Liver (tissue), 9 donors: ENCODE measurements around the gene SULT6B1. TPM values are rescaled to one million over a fixed set of nuclear protein-coding genes. Genes with fewer than 3 reads are reported as not detected.

Experiments
- DNase-seq: peaks from one replicate; pipeline ENCODE4 v3.0.0-alpha.2; 2017; ENCODE audit warnings: low spot score
- H3K27ac ChIP-seq, 2 donors: one replicate each; pipeline ENCODE4 v1.7.0; 2013; ENCODE audit warnings: inconsistent platforms in 2 of 2, low read length in 2 of 2, control low read depth in 1 of 2, low read depth in 1 of 2, mild to moderate bottlenecking in 1 of 2
- H3K27me3 ChIP-seq, 4 donors: one replicate each; pipeline versions ENCODE4 v1.6.1 to v1.7.0; 2013; ENCODE audit warnings: low read length in 3 of 4, inconsistent platforms in 1 of 4, mild to moderate bottlenecking in 1 of 4, moderate library complexity in 1 of 4; ENCODE audit not compliant: control insufficient read depth in 4 of 4, insufficient read depth in 4 of 4
- H3K36me3 ChIP-seq, 4 donors: one replicate each; pipeline versions ENCODE4 v1.6.1 to v1.7.0; 2013; ENCODE audit warnings: low read length in 3 of 4, mild to moderate bottlenecking in 3 of 4, low read depth in 1 of 4, moderate library complexity in 1 of 4; ENCODE audit not compliant: control insufficient read depth in 4 of 4, insufficient read depth in 3 of 4
- H3K4me1 ChIP-seq, 4 donors: one replicate each; pipeline versions ENCODE4 v1.6.1 to v1.7.0; 2013; ENCODE audit warnings: low read length in 3 of 4, mild to moderate bottlenecking in 3 of 4, moderate library complexity in 1 of 4; ENCODE audit not compliant: control insufficient read depth in 4 of 4, insufficient read depth in 4 of 4
- H3K4me3 ChIP-seq, 3 donors: one replicate each; pipeline versions ENCODE4 v1.6.1 to v1.7.0; 2013; ENCODE audit warnings: low read length in 3 of 3, control low read depth in 1 of 3, low read depth in 1 of 3, mild to moderate bottlenecking in 1 of 3
- H3K9ac ChIP-seq, 2 donors: one replicate each; pipeline ENCODE4 v1.7.0; 2013; ENCODE audit warnings: low read length in 2 of 2, mild to moderate bottlenecking in 2 of 2, moderate library complexity in 2 of 2, control low read depth in 1 of 2, low read depth in 1 of 2
- H3K9me3 ChIP-seq, 4 donors: one replicate each; pipeline versions ENCODE4 v1.6.1 to v1.7.0; 2013; ENCODE audit warnings: low read length in 3 of 4; ENCODE audit not compliant: control insufficient read depth in 4 of 4
- EGR1 ChIP-seq, 2 donors: IDR thresholded peaks; 2 replicates each; pipeline ENCODE4 v1.6.1; 2016 to 2018; ENCODE audit warnings: antibody characterized with exemption in 2 of 2, low read depth in 2 of 2
- FOXA1 ChIP-seq: IDR thresholded peaks from 2 replicates; pipeline ENCODE4 v1.6.1; 2016; ENCODE audit warnings: antibody characterized with exemption
- FOXA2 ChIP-seq: IDR thresholded peaks from 2 replicates; pipeline ENCODE4 v1.6.1; 2016; ENCODE audit warnings: antibody characterized with exemption
- GABPA ChIP-seq, 2 donors: IDR thresholded peaks in 1 of 2; conservative IDR thresholded peaks in 1 of 2; 2 replicates each; pipeline ENCODE4 v1.6.1; 2016; ENCODE audit warnings: antibody characterized with exemption in 2 of 2, mild to moderate bottlenecking in 1 of 2, moderate library complexity in 1 of 2
- HNF4A ChIP-seq, 2 donors: conservative IDR thresholded peaks; 2 replicates each; pipeline ENCODE4 v1.6.1; 2016; ENCODE audit warnings: antibody characterized with exemption in 2 of 2, mild to moderate bottlenecking in 2 of 2
- HNF4G ChIP-seq: IDR thresholded peaks from 2 replicates; pipeline ENCODE4 v1.6.1; 2016; ENCODE audit warnings: antibody characterized with exemption
- JUND ChIP-seq, 2 donors: IDR thresholded peaks; 2 replicates each; pipeline ENCODE4 v1.6.1; 2016; ENCODE audit warnings: antibody characterized with exemption in 2 of 2
- NR2F2 ChIP-seq: IDR thresholded peaks from 2 replicates; pipeline ENCODE4 v1.6.1; 2016; ENCODE audit warnings: antibody characterized with exemption
- RAD21 ChIP-seq, 2 donors: IDR thresholded peaks; 2 replicates each; pipeline ENCODE4 v1.6.1; 2016; ENCODE audit warnings: antibody characterized with exemption in 2 of 2, mild to moderate bottlenecking in 2 of 2
- RXRA ChIP-seq, 2 donors: IDR thresholded peaks; 2 replicates each; pipeline ENCODE4 v1.6.1; 2017 to 2018; ENCODE audit warnings: antibody characterized with exemption in 2 of 2, mild to moderate bottlenecking in 1 of 2
- SP1 ChIP-seq: IDR thresholded peaks from 2 replicates; pipeline ENCODE4 v1.6.1; 2018; ENCODE audit warnings: antibody characterized with exemption, mild to moderate bottlenecking
- TAF1 ChIP-seq: conservative IDR thresholded peaks from 2 replicates; pipeline ENCODE4 v1.6.1; 2016; ENCODE audit warnings: antibody characterized with exemption, mild to moderate bottlenecking
- YY1 ChIP-seq: IDR thresholded peaks from 2 replicates; pipeline ENCODE4 v1.6.1; 2016; ENCODE audit warnings: antibody characterized with exemption, mild to moderate bottlenecking
- WGBS: extraction: QIAGEN DNeasy Blood & Tissue Kit; methylation state at CpG from one replicate; pipeline ENCODE4 v1.1.7; 2013; 5-methylcytosine and 5-hydroxymethylcytosine counted together
- polyA plus RNA-seq, 2 donors: library from polyadenylated mRNA; stranded (reverse) in 1 of 2; unstranded in 1 of 2; fragments of 200-250 nt in 1 of 2; fragments of >200 nt in 1 of 2; fragmentation: Nextera tagmentation in 1 of 2; extraction: Ambion mirVana in 1 of 2; gene quantifications; one replicate each; pipeline versions ENCODE4 v1.2.1 to v1.2.3, GENCODE V29; 2013 to 2015
- total RNA-seq, 2 donors: library from RNA; depleted of rRNA; stranded (reverse); fragments of >200 nt; gene quantifications; one replicate each; pipeline ENCODE4 v1.2.3, GENCODE V29; 2014
- TF ChIP-seq, protein P1 (sequence below): IDR thresholded peaks from 2 replicates; pipeline ENCODE4 v1.6.1; 2016; ENCODE audit warnings: antibody characterized with exemption
- TF ChIP-seq, protein P2 (sequence below): IDR thresholded peaks from 2 replicates; pipeline ENCODE4 v1.6.1; 2016; ENCODE audit warnings: antibody characterized with exemption
- TF ChIP-seq, protein P3 (sequence below): IDR thresholded peaks from 2 replicates; pipeline ENCODE4 v1.6.1; 2016; ENCODE audit warnings: antibody characterized with exemption
- TF ChIP-seq, protein P4 (sequence below): fragments of 150-350 bp; IDR thresholded peaks from 2 replicates; pipeline ENCODE4 v1.5.1; 2017; ENCODE audit warnings: improper control_type of control experiment, low read depth, low read length; ENCODE audit not compliant: missing input control
- TF ChIP-seq, protein P5 (sequence below): IDR thresholded peaks from 2 replicates; pipeline ENCODE4 v1.6.1; 2016; ENCODE audit warnings: antibody characterized with exemption, mild to moderate bottlenecking
- donor health status: healthy.
- donor health status: healthy.
- donor health status: healthy.
- donor health status: healthy.
- donor health status: healthy.

The SULT6B1 gene
- total and polyA plus RNA-seq, 4 donors, result not detected

DNA sequence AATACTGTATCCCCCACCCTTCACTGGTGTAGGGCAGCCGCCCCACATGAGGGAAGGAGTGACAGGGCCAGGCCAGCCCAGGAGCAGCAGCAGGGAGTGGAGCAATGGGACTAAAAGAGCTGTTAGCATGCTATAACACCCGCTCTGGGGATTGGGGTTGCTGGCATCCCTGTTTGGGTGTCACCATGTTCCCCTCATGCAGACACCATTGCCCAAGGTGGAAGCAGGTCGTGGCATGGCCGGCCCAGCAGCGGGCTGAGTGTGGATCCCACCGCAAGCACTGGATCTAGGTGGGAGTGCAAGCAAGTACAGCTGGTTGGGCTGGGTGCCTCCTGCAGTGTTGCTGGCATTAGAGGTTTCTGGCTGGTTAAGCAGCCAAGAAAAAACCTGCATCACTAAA, 3.3 kb upstream of the SULT6B1 start:
- DNase-seq, result no peak
- H3K27me3 ChIP-seq, result no peaks in the 10 kb centered on the region
- H3K4me3 ChIP-seq, result no peak overlapping the region
- WGBS, result 84% methylated on average over 6 of the region's 6 CpGs
- H3K27ac ChIP-seq, result no peak overlapping the region
- H3K9me3 ChIP-seq, result no peaks in the 10 kb centered on the region
- H3K9ac ChIP-seq, result no peak overlapping the region
- H3K4me1 ChIP-seq, result peaks cover 0 to under 1% (median 0%) of the 10 kb centered on the region in 4 donors
- H3K36me3 ChIP-seq, result no peaks in the 10 kb centered on the region
- TF ChIP-seq FOXA1 (no peak), TAF1 (no peak), SP1 (no peak), RXRA (IDR thresholded peaks at IDR 0.05) (no peak), EGR1 (IDR thresholded peaks at IDR 0.05; ENCODE audit: low read depth in 2 of 2) (no peak), HNF4A (conservative IDR thresholded peaks at IDR 0.05) (no peak), JUND (IDR thresholded peaks at IDR 0.05) (no peak), GABPA (IDR thresholded peaks at IDR 0.05 in 1 of 2, conservative IDR thresholded peaks at IDR 0.05 in 1 of 2) (no peak), FOXA2 (no peak)
- TF ChIP-seq, protein P1, sequence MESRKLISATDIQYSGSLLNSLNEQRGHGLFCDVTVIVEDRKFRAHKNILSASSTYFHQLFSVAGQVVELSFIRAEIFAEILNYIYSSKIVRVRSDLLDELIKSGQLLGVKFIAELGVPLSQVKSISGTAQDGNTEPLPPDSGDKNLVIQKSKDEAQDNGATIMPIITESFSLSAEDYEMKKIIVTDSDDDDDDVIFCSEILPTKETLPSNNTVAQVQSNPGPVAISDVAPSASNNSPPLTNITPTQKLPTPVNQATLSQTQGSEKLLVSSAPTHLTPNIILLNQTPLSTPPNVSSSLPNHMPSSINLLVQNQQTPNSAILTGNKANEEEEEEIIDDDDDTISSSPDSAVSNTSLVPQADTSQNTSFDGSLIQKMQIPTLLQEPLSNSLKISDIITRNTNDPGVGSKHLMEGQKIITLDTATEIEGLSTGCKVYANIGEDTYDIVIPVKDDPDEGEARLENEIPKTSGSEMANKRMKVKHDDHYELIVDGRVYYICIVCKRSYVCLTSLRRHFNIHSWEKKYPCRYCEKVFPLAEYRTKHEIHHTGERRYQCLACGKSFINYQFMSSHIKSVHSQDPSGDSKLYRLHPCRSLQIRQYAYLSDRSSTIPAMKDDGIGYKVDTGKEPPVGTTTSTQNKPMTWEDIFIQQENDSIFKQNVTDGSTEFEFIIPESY, result no peak
- TF ChIP-seq, protein P2, sequence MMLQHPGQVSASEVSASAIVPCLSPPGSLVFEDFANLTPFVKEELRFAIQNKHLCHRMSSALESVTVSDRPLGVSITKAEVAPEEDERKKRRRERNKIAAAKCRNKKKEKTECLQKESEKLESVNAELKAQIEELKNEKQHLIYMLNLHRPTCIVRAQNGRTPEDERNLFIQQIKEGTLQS, result no peak
- TF ChIP-seq, protein P3, sequence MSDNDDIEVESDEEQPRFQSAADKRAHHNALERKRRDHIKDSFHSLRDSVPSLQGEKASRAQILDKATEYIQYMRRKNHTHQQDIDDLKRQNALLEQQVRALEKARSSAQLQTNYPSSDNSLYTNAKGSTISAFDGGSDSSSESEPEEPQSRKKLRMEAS, result no peak
- TF ChIP-seq, protein P4, sequence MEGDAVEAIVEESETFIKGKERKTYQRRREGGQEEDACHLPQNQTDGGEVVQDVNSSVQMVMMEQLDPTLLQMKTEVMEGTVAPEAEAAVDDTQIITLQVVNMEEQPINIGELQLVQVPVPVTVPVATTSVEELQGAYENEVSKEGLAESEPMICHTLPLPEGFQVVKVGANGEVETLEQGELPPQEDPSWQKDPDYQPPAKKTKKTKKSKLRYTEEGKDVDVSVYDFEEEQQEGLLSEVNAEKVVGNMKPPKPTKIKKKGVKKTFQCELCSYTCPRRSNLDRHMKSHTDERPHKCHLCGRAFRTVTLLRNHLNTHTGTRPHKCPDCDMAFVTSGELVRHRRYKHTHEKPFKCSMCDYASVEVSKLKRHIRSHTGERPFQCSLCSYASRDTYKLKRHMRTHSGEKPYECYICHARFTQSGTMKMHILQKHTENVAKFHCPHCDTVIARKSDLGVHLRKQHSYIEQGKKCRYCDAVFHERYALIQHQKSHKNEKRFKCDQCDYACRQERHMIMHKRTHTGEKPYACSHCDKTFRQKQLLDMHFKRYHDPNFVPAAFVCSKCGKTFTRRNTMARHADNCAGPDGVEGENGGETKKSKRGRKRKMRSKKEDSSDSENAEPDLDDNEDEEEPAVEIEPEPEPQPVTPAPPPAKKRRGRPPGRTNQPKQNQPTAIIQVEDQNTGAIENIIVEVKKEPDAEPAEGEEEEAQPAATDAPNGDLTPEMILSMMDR, result no peak

DNA sequence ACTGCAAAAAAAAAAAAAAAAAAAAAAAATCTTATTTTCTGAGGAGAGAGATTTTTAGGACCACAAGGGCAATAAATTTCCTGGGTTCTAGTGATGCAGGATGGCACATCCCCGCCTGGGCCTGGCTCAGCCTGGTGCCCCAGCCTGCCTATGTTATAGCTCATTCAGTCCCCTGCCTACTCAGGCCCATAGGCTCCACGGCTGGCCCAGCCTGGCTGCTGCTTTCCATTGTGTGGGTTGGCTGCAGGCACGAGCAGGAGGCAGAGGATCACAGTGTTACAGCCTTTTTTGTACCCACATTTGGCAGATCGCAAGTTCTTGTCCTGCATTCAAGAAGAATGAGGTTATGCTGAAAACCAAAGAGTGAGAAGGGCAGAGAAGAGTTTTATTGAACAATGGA, 2.8 kb upstream of the SULT6B1 start:
- TF ChIP-seq, protein P3, result no peak
- no peak for TF ChIP-seq RAD21 (IDR thresholded peaks at IDR 0.05)
- TF ChIP-seq EGR1 (IDR thresholded peaks at IDR 0.05; ENCODE audit: low read depth in 2 of 2), result no peak
- no peak for TF ChIP-seq NR2F2
- TF ChIP-seq HNF4A (conservative IDR thresholded peaks at IDR 0.05), result no peak
- TF ChIP-seq YY1, result no peak
- no peak for TF ChIP-seq SP1
- TF ChIP-seq, protein P1, result no peak
- no peak for TF ChIP-seq FOXA1
- TF ChIP-seq, protein P4, result no peak
- TF ChIP-seq RXRA (IDR thresholded peaks at IDR 0.05), result no peak
- TF ChIP-seq TAF1, result no peak
- TF ChIP-seq GABPA (IDR thresholded peaks at IDR 0.05 in 1 of 2, conservative IDR thresholded peaks at IDR 0.05 in 1 of 2), result no peak
- TF ChIP-seq, protein P2, result no peak
- no peak for TF ChIP-seq JUND (IDR thresholded peaks at IDR 0.05)
- no peak for TF ChIP-seq FOXA2
- no peak for TF ChIP-seq HNF4G
- TF ChIP-seq, protein P5, sequence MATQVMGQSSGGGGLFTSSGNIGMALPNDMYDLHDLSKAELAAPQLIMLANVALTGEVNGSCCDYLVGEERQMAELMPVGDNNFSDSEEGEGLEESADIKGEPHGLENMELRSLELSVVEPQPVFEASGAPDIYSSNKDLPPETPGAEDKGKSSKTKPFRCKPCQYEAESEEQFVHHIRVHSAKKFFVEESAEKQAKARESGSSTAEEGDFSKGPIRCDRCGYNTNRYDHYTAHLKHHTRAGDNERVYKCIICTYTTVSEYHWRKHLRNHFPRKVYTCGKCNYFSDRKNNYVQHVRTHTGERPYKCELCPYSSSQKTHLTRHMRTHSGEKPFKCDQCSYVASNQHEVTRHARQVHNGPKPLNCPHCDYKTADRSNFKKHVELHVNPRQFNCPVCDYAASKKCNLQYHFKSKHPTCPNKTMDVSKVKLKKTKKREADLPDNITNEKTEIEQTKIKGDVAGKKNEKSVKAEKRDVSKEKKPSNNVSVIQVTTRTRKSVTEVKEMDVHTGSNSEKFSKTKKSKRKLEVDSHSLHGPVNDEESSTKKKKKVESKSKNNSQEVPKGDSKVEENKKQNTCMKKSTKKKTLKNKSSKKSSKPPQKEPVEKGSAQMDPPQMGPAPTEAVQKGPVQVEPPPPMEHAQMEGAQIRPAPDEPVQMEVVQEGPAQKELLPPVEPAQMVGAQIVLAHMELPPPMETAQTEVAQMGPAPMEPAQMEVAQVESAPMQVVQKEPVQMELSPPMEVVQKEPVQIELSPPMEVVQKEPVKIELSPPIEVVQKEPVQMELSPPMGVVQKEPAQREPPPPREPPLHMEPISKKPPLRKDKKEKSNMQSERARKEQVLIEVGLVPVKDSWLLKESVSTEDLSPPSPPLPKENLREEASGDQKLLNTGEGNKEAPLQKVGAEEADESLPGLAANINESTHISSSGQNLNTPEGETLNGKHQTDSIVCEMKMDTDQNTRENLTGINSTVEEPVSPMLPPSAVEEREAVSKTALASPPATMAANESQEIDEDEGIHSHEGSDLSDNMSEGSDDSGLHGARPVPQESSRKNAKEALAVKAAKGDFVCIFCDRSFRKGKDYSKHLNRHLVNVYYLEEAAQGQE, result no peak

More for the DNA sequence above, 2.8 kb upstream of the SULT6B1 start:
- no peaks in the 10 kb centered on the region for H3K36me3 ChIP-seq
- H3K4me3 ChIP-seq, result no peak overlapping the region
- no peaks in the 10 kb centered on the region for H3K27me3 ChIP-seq
- no peak overlapping the region for H3K9ac ChIP-seq
- H3K27ac ChIP-seq, result no peak overlapping the region
- no peaks in the 10 kb centered on the region for H3K4me1 ChIP-seq
- WGBS, result 92% methylated on average over 4 of the region's 4 CpGs
- no peak for DNase-seq
- H3K9me3 ChIP-seq, result no peaks in the 10 kb centered on the region
